Tongue (tissue), 2 donors: ENCODE data around the gene C1QTNF8. TPM values are rescaled to one million over a fixed set of nuclear protein-coding genes. Genes with fewer than 3 reads are reported as not detected.

Experiments used
- DNase-seq: peaks from one replicate; pipeline ENCODE4 v3.0.0-alpha.2; 2015
- total RNA-seq: library from RNA; depleted of rRNA; stranded (reverse); fragments of >200 nt; gene quantifications from one replicate; pipeline ENCODE4 v1.2.3, GENCODE V29; 2014

C1QTNF8 gene
- total RNA-seq, 1 donor from 2014 or later, result not detected

GRCh38 chr16:1108299-1109252 lies 12.5 kb upstream of the C1QTNF8 start:
- DNase-seq, result peak; percentile 80

DNA sequence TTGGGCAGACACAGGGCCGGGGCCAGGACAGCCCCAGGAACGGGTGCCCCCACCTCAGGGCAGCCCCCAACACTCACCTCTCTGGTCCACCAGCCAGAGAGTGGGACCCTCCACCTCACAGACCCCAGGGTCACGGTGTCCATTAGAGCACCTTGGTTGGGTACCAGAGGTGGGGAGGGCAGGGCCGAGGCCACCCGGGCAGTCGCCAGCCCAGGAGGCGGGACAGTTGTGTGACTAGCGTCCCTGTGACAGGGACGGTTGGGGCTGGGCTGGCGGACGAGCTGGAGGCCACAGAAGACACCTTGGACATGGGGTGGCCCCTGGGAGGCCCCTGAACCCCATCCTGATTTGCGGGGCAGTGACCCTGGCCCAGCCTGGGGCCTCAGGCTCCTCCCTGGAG lies 11.7 kb upstream of the C1QTNF8 start:
- DNase-seq, result no peak

- DNase-seq, result no peak
These were observed 11.1 kb upstream of the C1QTNF8 start for GRCh38 chr16:1107141-1107540.

GRCh38 chr16:1106659-1107058 lies 10.6 kb upstream of the C1QTNF8 start:
- no peak for DNase-seq

- DNase-seq, result peak; percentile 82
These were observed 10.0 kb upstream of the C1QTNF8 start for GRCh38 chr16:1105888-1106620.

GRCh38 chr16:1103636-1103980 lies 7.6 kb upstream of the C1QTNF8 start:
- no peak for DNase-seq

GRCh38 chr16:1102921-1103635 lies 7.0 kb upstream of the C1QTNF8 start:
- DNase-seq, result peak; percentile 66

- no peak for DNase-seq
These were observed 6.3 kb upstream of the C1QTNF8 start for GRCh38 chr16:1102333-1102700.

DNA sequence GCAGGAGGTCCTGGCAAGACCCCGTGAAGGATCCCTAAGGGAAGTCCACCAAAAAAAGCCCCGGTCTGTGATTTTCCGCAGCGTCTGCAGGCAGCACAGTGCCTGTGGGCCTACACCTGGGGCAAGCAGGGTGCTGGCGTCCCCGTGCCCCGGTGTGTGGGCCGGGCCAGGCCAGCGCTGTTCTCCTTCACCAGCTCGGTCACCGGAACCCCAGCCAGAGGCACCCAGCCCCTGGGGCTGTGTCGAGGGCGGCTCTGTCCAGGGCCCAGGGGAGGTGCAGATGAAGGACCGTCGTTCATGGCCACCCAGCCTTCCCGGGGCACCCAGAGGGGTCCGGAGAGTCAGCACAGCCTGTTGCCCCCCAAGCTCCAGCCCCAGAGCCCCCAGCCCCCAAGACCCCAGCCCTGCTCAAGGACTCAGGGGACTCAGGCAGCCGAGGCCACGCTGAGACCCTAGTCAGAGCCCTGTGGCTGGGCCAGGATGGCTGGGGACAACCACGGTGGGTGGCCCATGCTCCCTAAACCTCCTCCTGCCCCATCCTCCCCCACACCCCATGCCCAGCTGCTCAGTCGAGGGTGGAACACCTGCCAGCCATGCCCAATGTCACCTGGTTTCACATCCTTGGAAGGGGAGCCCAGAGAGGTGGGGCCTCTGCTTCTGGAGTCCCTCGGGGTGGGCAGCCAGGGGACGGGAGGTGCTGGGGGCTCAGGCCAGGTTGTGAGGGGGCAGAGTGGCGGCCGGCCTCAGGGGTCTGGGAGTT lies 5.7 kb upstream of the C1QTNF8 start:
- DNase-seq, result no peak

DNA sequence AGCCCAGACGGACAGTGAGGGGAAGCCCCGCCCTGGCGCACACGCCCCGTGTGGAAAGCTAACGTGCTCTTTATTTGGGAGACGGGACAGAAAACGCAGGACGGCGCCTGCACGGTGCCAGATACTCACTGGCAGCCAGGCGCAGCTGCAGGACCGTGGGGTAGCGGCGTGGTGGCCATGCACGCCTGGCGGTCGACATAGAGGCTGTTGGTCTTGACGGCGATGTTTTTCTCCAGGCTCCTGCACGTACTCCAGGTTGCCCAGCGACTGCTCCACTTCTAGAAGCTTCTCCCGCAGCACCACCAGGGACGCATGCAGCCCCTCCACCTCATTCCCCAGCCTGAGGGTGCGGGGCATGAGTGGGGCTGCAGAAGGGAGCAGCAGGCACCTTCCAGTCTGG lies 5.1 kb upstream of the C1QTNF8 start:
- DNase-seq, result no peak

- DNase-seq, result no peak
These were observed 4.2 kb upstream of the C1QTNF8 start for GRCh38 chr16:1100084-1100800.

GRCh38 chr16:1099189-1100083 lies 3.4 kb upstream of the C1QTNF8 start:
- no peak for DNase-seq

DNA sequence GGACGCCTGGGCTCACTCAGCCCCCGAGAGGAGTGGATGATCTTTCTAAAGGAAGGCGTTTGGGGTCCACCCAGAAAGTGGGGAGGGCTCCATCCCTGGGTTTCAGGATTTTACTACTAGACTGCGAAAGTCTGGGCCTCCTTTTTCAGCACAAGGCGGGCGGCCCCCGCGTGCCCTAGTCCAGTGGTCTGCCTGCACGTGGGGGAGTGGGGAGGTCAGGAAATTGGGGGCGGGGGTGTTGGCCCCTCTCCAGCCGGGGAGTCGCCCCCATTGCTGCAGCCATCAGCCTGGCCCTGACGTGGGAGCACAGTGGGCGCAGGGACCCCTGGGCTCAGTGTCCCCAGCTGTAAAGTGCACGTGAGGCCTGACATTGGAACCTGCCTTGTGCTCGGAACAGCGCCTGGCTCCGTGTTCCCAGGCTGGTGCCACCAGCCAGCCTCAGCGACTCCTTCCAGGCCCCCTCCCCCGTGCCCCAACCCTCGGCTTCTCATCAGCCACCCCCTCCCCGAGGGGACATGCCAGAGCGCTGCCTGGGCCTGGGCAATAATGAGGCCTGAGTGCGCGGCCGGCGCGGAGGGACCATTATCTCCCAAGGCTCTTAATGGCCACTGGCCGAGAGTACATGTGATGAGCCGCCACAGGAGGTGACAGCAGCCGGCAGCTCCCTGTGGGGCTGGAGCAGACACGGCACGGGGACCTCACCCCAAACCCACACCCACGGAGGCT lies 2.4 kb upstream of the C1QTNF8 start:
- no peak for DNase-seq

- DNase-seq, result no peak
These were observed 1.8 kb upstream of the C1QTNF8 start for GRCh38 chr16:1097800-1098199.

DNA sequence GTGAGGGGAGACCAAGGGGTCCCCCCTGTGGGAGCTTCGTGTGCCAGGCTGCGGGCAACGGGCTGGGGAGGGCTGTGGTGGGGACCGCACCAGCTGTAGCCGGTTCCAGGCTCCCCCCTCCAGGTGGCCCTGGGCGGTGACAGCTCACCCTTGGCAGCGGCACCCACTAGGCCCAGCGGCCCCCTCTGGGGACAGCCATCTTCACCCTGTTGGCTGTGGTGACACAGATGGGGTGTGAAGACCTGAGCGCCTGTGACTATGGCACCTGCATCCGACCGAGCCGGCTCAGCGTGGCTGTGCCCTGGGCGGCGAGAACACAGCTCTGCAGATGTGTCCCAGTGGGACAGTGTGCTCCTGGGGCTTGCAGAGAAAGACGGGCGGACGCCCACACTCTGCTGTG lies 1.1 kb upstream of the C1QTNF8 start:
- DNase-seq, result no peak

DNA sequence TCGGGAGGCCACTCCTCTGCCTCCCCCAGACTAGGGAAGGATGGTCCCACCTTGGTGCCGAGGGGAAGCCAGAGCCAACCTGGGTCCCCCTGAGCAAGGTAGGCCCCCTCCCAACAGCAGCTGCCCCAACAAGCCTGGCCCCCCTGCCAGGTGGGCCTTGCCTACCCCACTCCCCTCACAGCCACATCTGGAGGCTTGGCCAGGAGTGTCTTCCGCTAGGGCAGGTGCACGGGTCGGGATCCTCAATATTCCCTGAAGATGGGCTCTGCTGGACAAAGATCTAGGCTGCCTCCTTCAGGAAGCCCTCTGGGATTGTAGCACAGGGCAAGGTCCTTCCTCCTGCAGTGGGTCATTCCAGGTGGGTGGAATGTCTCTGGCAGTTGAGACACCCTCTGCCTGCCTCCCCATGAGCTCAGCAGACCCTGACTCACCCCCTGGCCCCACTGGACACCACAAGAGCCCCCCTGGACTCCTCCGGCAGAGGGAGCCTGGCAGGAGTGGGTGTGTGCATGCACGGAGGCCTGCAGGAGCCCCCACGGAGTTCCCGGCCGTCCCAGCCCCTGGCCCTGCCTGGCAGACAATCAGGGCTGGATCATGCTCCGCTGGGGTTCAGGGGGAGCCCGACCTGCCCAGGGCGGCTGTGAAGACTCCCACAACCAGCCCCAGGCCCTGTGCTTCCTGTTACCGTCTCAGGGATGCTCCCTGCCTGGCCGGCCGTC lies 435 bp downstream of the C1QTNF8 start:
- no peak for DNase-seq

GRCh38 chr16:1094601-1095449 lies 1.2 kb downstream of the C1QTNF8 start:
- DNase-seq, result no peak

DNA sequence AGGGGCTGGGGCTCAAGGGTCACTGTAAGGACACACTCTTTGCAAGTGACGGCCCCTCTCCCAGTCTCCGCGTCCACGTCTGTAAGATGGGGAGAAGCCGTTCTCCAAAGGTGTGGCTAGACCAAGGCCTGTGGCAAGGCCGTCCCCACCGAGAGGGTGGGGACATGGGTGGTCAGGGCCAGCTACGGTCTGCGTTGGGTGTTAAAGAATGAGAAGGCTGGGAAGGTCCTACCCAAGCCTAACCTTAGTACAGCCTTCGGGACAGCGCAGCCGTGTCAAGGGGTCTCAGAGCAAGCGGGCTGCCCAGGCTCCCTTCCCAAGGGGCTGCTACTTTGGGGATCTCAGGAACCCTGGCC lies 1.9 kb downstream of the C1QTNF8 start:
- DNase-seq, result no peak
